HT-29 (cell line): ENCODE data around the gene DBX1. TPM values are rescaled to one million over a fixed set of nuclear protein-coding genes. Genes with fewer than 3 reads are reported as not detected.
"Not testable (repeated sequence)": the region's sequence is repeated elsewhere in the genome, so short reads cannot be mapped to it uniquely, and the experiment has no call there.

ENCODE experiments used
- DNase-seq: peaks from one replicate; pipeline ENCODE4 v3.0.0-alpha.2; 2015; ENCODE audit warnings: low spot score
- total RNA-seq: library from RNA; depleted of rRNA; stranded (reverse); fragments of >200 nt; shearing (Covaris generic); gene quantifications from 2 replicates; pipeline ENCODE4 v1.2.3, GENCODE V29; 2014

Gene DBX1
- total RNA-seq, 1 experiment from 2014 or later = not detected

- no peak for DNase-seq
Observed at GRCh38 chr11:20161230-20161918, 1.1 kb upstream of the DBX1 start.

- DNase-seq = no peak
Observed at GRCh38 chr11:20159466-20160381, 551 bp downstream of the DBX1 start.

DNA sequence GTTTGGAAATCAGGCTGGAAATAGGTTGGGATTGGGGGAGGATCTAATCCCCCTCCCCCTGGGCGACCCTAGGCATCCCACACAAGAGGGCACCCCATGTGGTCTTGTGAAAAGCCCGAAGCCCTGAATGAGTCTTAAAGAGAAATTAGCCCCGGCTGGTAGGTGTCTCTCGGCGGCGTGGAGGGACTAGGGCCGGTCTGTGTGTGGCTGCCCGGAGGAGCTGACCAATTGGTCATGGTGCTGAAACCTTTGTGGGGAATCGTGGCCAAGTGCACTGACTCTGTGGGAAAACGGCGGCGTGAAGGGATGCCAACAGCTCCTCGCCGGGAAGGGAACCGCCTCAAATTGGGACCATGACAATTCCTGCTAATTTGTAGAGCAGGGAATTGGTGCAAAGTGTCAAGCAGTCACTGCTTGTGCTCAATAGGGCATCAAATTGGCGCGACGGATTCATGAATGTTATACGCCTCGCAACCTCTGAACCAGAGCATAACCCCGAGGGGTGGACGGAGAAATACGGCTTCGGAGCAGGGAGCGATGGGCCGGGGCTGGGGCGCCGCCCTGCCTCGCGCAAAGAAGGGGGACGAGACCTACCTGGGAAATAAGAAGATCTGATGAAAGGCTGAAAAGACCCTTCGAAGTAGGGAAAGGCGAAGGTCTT lies 1.5 kb downstream of the DBX1 start:
- no peak for DNase-seq

- DNase-seq = no peak
Observed at GRCh38 chr11:20157728-20158127, 2.5 kb downstream of the DBX1 start.

DNA sequence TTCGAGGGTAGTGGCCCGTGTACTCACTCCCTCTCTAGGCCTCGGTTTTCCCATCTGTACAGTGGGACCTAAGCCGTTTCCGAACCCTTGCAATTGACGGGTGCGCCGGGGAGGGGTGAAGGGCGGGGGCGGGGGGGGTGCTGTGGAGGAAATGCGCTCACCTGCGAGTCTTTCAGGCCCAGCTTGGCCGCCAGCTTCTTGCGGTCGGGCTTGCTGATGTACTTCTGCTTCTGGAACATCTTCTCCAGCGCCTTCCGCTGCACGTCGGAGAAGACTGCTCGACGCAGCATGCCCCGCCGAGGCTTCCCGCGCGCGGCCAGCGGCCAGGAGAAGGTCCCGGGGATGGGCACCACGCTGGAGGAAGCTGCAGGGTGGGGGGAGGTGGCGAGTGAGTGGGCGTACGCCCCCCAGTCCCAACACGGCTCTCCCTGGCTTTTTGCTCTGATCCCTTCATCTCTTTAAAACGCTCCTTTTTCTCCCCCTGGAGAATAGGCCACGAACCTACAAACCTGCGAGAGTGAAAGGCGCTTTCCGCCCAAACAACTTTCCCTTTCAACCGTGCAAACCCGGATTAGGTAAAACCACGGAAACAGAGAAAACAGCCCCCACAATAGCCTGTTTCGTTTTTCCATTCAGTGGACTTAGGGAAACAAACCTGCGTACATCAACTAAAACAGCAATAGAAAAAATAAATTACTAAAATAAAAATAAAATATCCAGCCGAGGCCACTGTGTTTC lies 3.2 kb downstream of the DBX1 start:
- DNase-seq = no peak

DNA sequence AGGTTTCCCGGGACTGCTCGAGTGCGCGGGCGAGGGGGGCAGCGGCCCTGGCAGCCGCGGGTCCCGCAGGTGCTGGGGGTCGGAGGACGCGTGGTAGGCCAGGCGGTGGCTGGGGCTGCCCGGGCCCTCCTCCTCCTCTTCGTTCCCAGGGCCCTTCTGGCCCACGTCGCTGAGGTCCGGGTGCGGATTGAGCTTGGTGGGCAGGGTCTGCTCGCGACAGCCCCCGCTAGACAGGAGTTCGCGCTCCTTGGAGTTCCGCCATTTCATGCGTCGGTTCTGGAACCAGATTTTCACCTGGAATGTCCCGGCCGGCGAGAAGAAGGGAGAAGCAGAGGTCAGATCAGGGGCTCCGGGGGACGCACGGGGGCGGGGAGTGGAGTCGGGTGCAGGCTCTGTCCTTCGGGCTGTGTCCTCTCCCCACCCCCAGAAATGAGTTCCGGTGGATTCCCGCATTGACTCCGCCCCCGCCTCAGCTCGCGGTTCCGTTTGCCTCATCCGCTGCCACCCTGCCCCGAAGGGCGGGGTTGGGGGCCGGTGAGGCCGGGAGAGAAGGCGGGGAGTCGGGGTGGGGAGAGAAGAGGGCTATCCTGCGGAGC lies 3.9 kb downstream of the DBX1 start:
- DNase-seq = no peak

DNA sequence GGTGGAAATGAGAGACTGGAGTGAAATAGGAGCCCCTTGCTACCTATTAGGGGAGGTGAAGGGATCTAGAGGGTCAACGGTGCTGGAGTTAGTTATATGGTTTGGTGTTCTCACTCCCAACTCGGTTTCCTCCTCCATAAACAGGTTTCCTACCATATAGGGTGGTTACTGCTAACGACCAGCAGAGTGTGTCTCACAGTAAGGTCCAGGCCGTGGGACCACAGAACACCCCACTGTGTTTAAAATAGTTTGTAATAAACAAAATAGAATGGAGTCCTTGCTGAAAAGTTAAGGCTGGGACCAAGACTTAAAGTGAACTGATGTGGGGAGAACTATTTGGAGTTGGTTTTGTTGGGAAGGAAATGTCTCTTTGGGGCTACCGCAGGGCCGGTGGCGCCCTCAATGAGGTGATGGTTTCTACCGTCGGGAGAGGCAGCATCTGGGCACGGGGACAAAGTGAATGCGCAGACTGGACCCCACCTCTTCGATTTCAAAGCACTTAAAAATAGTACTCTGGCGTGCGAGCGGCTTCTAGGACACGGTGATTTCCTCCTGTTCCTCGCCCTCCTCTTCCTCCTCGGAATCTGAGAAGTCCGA lies 4.5 kb downstream of the DBX1 start:
- no peak for DNase-seq

- no peak for DNase-seq
Observed at GRCh38 chr11:20154381-20154780, 5.9 kb downstream of the DBX1 start.

DNA sequence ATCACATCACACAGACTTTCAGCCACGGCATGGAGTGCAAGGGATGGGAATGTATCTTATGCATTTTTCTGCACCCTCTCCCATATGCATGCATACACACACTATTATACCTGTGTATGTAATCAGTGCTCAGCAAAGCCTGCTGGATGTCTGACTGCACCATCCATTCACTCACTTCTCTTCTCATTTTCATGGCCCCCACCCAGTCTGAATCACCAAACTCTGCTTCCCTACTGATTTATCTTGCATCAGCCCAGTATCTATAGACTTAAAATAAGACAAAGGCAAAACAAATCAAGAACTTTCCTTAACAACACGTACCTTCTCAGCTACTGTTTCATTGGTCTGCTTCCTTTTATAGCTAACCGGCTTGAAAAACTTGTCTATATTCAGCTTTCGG lies 21.6 kb downstream of the DBX1 start:
- no peak for DNase-seq

GRCh38 chr11:20137637-20138036 lies 22.6 kb downstream of the DBX1 start:
- DNase-seq = no peak

GRCh38 chr11:20134991-20135736 lies 25.1 kb downstream of the DBX1 start:
- DNase-seq = no peak

DNA sequence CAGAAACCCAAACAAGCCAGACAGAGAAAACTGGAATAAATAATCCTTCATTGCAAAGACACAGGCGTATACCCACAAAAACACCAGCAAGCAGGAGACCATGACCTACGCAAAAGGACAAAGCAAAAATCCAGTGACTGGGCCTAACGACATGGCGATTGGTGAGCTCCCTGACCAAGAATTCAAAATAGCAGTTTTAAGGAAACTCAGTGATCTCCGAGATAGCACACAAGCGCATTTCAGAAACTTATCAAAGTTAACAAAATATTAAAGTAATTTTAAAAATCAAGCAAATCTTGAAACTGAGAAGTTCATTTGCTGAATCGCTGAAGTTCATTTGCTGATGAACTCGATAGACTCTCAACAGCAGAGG lies 27.6 kb downstream of the DBX1 start:
- DNase-seq = no peak

DNA sequence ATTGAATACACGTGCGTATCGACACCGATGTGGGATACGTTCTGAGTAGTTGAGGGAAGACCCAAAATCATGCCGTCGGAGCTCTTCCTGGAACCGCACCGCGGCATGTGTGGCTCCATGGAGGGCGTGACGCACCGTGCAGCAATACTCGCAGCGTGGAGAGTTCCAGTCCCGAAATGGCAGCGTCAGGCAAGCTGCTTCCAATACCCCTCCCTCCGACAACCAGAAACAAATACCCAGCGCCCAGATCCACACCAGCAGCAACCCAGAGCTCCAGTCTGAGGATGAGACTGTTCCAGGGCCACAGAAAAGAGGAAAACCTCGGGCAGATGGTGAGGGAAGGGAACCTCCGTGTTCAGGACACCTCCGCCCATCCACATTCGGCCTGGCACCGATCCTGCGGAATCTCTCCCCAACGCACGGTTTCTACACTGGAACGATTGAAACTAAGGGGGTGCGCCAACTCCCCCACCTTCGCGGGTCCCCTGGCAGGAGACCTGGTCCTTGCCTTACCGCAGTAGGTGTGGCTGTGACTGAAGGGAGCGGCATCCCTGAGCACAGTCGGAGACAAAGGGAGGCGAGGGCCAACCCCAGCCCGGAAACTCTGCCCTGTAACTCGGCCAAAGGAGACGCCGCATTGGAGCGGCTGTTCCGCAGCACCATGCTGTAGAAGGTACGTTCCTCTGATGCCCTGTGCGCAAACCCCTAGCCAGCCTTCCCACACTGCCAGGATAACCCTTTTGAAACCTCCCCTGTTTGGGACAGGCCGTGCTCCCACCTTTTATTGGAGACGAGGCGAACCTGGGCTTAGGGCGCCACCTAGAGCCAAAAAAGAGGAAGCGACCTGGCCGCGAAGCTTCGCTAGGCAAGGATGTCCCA lies 28.2 kb downstream of the DBX1 start:
- peak; percentile 63 for DNase-seq

DNA sequence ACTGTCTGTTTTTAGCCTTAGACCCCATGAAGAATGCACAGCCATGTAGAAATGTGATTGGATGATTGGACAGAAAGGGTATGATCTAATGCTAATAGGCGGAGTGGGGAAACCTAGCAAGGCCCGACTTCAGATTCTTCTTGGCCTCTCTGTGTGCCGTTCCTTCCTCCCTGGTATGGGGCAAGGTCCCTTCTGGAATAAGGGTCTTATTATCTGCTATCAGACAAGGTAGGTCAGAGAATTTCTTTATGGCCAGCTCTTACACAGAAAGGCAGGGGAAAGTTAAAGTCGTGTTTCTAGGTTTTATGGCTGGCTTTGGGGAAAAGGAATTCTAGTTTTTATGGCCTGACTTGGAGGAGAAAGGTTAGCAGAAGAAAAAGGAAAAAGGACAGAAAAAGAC lies 30.6 kb downstream of the DBX1 start:
- DNase-seq = no peak

DNA sequence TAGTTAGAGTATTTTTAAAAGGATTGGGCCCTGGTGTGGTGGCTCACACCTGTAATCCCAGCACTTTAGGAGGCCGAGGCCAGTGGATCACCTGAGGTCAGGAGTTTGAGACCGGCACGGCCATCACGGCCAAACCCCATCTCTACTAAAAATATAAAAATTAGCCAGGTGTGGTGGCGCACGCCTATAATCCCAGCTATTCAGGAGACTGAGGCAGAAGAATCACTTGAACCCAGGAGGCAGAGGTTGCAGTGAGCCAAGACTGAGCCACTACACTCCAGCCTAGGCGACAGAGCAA lies 31.8 kb downstream of the DBX1 start:
- not testable (repeated sequence) for DNase-seq

DNA sequence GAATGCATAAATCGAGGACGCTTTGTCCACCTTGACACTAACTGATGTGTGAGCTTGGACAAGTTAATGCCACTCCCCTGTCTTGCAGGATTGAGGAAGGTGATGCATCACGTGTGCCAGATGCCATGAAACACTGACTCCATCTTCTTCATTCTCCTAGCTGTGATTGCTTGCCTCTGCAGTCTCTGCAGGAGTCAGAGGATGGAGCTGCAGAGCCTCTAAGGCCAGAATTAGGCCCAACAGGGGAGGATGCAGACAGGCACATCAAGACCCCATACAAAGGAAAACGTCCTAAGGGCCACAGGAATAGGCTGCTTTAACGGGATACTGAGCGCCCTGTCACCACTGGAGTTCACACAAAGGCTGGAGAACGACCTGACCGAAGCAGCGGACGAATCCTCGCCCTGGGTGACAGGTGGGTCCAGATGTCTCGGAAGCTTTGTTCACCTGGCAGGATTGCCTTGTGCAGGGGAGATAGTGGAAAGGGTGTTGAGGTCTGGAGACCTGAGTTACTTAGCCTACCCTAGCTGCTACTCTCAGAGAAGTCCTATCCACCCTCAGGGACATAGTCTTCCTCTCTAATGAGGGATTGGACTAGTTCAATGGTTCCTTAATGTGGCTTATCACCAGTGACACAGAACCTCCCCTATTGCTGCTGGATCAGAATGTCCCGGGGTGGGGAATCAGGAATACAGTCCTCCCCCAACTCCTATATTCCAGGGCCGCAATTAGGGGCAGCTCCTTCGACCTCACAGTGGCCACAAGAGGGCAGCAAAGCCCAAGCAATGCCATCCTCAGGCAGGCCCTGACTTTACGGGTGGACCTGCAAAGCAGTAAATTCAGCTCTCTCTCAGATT lies 32.4 kb downstream of the DBX1 start:
- peak; percentile 83 for DNase-seq

GRCh38 chr11:20126724-20127123 lies 33.6 kb downstream of the DBX1 start:
- DNase-seq = no peak

- no peak for DNase-seq
Observed at GRCh38 chr11:20125927-20126326, 34.3 kb downstream of the DBX1 start.
